ENCODE results near the gene ZSCAN23.

Gene ZSCAN23

DNA sequence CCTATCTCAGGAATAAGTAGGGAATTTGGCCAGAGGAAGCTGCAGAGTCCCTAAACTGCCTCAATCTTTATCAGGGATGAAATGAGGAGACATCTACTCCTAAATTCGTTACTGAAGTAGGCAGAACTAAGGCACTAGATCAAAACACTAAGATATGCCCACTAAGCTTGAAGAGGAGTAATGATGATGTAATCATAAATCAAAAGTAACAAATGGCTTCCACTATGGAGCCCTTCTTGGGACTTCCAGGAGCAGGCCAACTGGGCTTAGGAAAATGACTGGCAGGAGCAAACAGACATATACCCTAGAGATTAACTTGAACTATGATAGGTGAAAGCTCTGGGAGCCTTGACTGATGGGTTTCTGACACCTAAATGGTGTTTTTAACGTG is 59.2 kb downstream of the ZSCAN23 start:
- DNase-seq (no peak), ATAC-seq (replicated peaks) (no peak)
- no peaks in the 10 kb centered on the region for H3K27me3 Mint-ChIP-seq
- H3K9me3 Mint-ChIP-seq, result no peaks in the 10 kb centered on the region
- H3K4me3 Mint-ChIP-seq, result no peak overlapping the region
- H3K36me3 Mint-ChIP-seq (ENCODE audit: insufficient read depth), result peaks cover 14% of the 10 kb centered on the region
- no peak overlapping the region for H3K27ac Mint-ChIP-seq
- peaks cover 3 to 9% of the 10 kb centered on the region in 2 donors for H3K4me1 Mint-ChIP-seq (ENCODE audit: low read depth in 2 of 2)

DNA sequence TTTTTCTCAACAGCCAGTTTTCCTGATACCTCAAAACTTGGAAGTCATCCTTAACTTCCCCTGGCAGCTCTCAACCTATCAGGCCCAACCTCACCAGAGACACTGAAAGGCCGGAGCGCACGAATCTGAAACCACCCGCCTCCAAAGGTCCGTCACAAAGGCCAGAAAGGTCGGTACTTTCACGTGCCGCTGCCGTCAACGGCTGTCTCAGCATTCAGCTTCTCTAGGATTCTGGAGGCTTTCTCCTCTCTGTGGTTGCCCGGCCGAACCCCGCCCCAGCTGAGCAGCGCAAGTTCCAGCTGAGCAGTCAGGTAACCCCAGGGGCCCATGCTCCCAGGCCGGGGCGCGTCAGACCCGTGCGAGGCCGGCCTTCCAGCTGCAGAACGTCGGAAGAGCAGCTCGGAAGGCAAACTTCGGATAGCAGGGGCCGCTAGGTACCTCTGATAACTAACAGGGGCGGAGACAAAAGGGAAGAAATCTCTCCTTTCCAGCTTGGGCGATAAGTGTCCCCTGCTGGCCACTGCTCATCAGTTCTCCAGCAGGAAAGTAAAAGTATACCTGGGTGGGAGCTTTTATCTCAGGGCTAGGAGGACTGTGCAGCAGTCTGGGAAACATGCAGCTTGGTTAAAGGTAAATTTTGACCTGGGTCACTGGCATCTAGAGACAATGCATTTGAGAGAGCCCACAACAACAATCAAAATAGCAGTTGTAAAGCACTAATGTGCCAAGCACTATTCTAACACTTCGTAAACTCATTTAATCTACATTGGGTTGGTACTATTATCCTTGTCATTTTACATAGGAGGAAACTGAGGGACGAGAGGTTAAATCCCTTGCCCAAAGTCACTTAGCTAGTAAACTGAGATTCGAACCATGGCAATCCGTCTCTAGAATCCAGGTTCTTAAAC is 59.8 kb downstream of the ZSCAN23 start:
- H3K27ac Mint-ChIP-seq, result no peak overlapping the region
- peak overlapping the region in 1 of 2 donors; percentile 22 for H3K4me3 Mint-ChIP-seq
- peaks cover 14% of the 10 kb centered on the region for H3K36me3 Mint-ChIP-seq (ENCODE audit: insufficient read depth)
- no peaks in the 10 kb centered on the region for H3K9me3 Mint-ChIP-seq
- DNase-seq (peak in 1 of 3 experiments; percentile 5), ATAC-seq (replicated peaks) (peak; percentile 58)
- H3K27me3 Mint-ChIP-seq, result no peaks in the 10 kb centered on the region
- H3K4me1 Mint-ChIP-seq (ENCODE audit: low read depth in 2 of 2), result peaks cover 3 to 8% of the 10 kb centered on the region in 2 donors

All from effector memory CD8-positive, alpha-beta T cell (primary cell).